Measurements from ENCODE around the gene SDK1.

DNA sequence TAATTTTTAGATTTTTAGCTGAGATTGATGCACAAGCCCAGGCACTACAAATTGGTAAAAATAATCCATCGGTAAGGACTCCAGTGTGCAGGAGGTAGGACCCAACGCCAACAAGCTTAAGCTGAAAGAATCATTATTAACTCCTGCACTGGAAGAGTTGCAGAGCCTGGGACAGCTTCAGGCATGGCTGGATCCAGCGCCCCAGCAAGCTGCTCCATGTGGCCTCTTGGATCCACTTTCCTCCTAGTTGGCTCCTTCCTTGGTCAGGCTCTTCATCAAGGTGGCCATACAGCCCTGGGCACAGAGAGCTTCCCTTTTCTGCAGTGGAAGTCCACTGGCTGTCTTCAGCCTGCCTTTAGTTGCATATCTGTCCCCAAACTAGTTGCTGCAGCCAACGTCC lies 883.6 kb downstream of the SDK1 start:
- TF ChIP-seq CTCF (conservative IDR thresholded peaks at IDR 0.05; ENCODE audit: low read depth in 2 of 2) (no peak), POLR2AphosphoS5 (IDR thresholded peaks at IDR 0.05; ENCODE audit: low read depth) (no peak), EZH2 (IDR thresholded peaks at IDR 0.05; ENCODE audit: low read depth, unreplicated experiment) (no peak), EZH2phosphoT487 (IDR thresholded peaks at IDR 0.05; ENCODE audit: unreplicated experiment) (no peak), STAT1 (IDR thresholded peaks at IDR 0.05; ENCODE audit: unreplicated experiment) (no peak), NANOG (IDR thresholded peaks at IDR 0.05; ENCODE audit: borderline replicate concordance) (no peak), CREB1 (CRISPR knock-in tag; IDR thresholded peaks at IDR 0.05; ENCODE audit: low read depth) (no peak), JUNB (IDR thresholded peaks at IDR 0.05; ENCODE audit: unreplicated experiment) (no peak), REST (IDR thresholded peaks at IDR 0.05; ENCODE audit: unreplicated experiment) (no peak), ZNF114 (CRISPR knock-in tag; IDR thresholded peaks at IDR 0.05) (no peak), ETS1 (IDR thresholded peaks at IDR 0.05) (no peak)

Measured in GM23338 (cell line).